Activated CD4-positive, alpha-beta T cell treated with anti-CD3 and anti-CD28 coated beads, Interleukin-2, amount 50 U/mL, for 1 hour (primary cell): Measurements from ENCODE around the gene SLC25A38.
"Not testable (repeated sequence)": the region's sequence is repeated elsewhere in the genome, so short reads cannot be mapped to it uniquely, and the experiment has no call there.

Experiments
- DNase-seq: peaks from one replicate; pipeline ENCODE4 v3.0.0-alpha.2; 2020

Gene SLC25A38

GRCh38 chr3:39408493-39409372 is 25.6 kb downstream of the SLC25A38 start:
- peak; percentile 16 for DNase-seq

- no peak for DNase-seq
Observed at GRCh38 chr3:39409514-39410136, 26.5 kb downstream of the SLC25A38 start.

GRCh38 chr3:39410893-39411292 is 27.7 kb downstream of the SLC25A38 start:
- no peak for DNase-seq

- no peak for DNase-seq
Observed at GRCh38 chr3:39412668-39413260, 29.6 kb downstream of the SLC25A38 start.

GRCh38 chr3:39413691-39414420 is 30.7 kb downstream of the SLC25A38 start:
- no peak for DNase-seq

- no peak for DNase-seq
Observed at GRCh38 chr3:39414421-39414907, 31.3 kb downstream of the SLC25A38 start.

- not testable (repeated sequence) for DNase-seq
Observed at GRCh38 chr3:39415302-39415701, 32.1 kb downstream of the SLC25A38 start.

- no peak for DNase-seq
Observed at GRCh38 chr3:39415983-39416382, 32.8 kb downstream of the SLC25A38 start.

- DNase-seq = not testable (repeated sequence)
Observed at GRCh38 chr3:39416998-39417397, 33.8 kb downstream of the SLC25A38 start.

GRCh38 chr3:39418556-39419225 is 35.5 kb downstream of the SLC25A38 start:
- DNase-seq = not testable (repeated sequence)

GRCh38 chr3:39419742-39420315 is 36.7 kb downstream of the SLC25A38 start:
- no peak for DNase-seq

GRCh38 chr3:39420543-39420942 is 37.4 kb downstream of the SLC25A38 start:
- DNase-seq = no peak

GRCh38 chr3:39423436-39423970 is 40.3 kb downstream of the SLC25A38 start:
- no peak for DNase-seq

- DNase-seq = no peak
Observed at GRCh38 chr3:39426312-39426711, 43.1 kb downstream of the SLC25A38 start.

GRCh38 chr3:39427506-39427905 is 44.3 kb downstream of the SLC25A38 start:
- DNase-seq = no peak

GRCh38 chr3:39428745-39429201 is 45.6 kb downstream of the SLC25A38 start:
- DNase-seq = no peak

- DNase-seq = no peak
Observed at GRCh38 chr3:39429466-39429865, 46.3 kb downstream of the SLC25A38 start.

- no peak for DNase-seq
Observed at GRCh38 chr3:39432342-39432741, 49.2 kb downstream of the SLC25A38 start.

- no peak for DNase-seq
Observed at GRCh38 chr3:39433642-39434041, 50.5 kb downstream of the SLC25A38 start.

GRCh38 chr3:39434574-39434973 is 51.4 kb downstream of the SLC25A38 start:
- DNase-seq = no peak

- no peak for DNase-seq
Observed at GRCh38 chr3:39435006-39435748, 52.0 kb downstream of the SLC25A38 start.
